Measurements from ENCODE around the gene INPP4B. TPM values are rescaled to one million over a fixed set of nuclear protein-coding genes. Genes with fewer than 3 reads are reported as not detected.

Gene INPP4B
- total and polyA plus RNA-seq, 2 of the 4 experiments (the other 2 are of a cell fraction), result 1.8 to 14.0 TPM

DNA sequence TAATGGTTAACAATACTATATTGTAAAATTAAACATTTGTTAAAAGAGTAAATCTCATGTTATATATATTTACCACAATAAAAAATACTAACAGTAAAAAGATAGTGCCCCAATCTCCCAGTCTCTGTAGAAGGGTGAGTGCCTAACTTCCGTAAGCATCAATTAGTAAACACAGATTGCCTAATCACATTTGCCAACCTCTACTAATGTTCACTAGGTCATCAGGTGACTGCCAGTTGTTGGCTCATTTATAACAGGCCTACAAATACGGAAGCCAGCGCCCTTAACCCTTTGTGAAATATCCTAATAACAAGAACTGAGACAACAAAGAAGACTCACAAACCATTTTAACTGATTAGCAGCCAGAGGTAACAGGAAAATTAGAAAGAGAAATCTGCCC, 345.1 kb downstream of the INPP4B start:
- Histone ChIP-seq H2AK9ac (replicated peaks; ENCODE audit: low read depth, low read length, poor library complexity) (no peak overlapping the region), H4K5ac (ENCODE audit: low read depth, low read length) (no peak overlapping the region), H3K79me1 (ENCODE audit: low read depth in 1 of 2, low read length in 2 of 2) (no peaks in the 10 kb centered on the region), H2BK5ac (ENCODE audit: low read depth, low read length, poor library complexity, severe bottlenecking) (no peak overlapping the region), H4K91ac (ENCODE audit: insufficient read depth, low read depth, low read length) (no peak overlapping the region), H3K36me3 (ENCODE audit: control insufficient read depth, insufficient read depth, low read length) (no peaks in the 10 kb centered on the region), H2AFZ (replicated peaks; ENCODE audit: low read length, poor library complexity) (no peak overlapping the region), H3K9me3 (ENCODE audit: control insufficient read depth, insufficient read depth, low read length) (no peaks in the 10 kb centered on the region), H3K27me3 (ENCODE audit: control insufficient read depth, insufficient read depth, low read length) (no peaks in the 10 kb centered on the region), H3K4me2 (ENCODE audit: low read depth, low read length) (no peak overlapping the region), H2BK120ac (ENCODE audit: low read depth, low read length) (no peak overlapping the region), H2BK15ac (ENCODE audit: low read depth, low read length) (no peak overlapping the region), H3K14ac (replicated peaks; ENCODE audit: low read depth, low read length) (no peak overlapping the region), H3K9ac (ENCODE audit: low read depth, low read length) (no peak overlapping the region), H4K8ac (ENCODE audit: low read depth in 2 of 2, low read length in 2 of 2) (no peak overlapping the region), H3K4ac (ENCODE audit: low read depth, low read length) (no peak overlapping the region), H2AK5ac (ENCODE audit: low read depth, low read length) (no peak overlapping the region), H4K20me1 (ENCODE audit: insufficient read depth, low read length) (no peaks in the 10 kb centered on the region), H3K56ac (ENCODE audit: extremely low read depth, insufficient read depth, low read length) (no peak overlapping the region), H3K4me1 (ENCODE audit: control insufficient read depth, insufficient read depth, low read length) (no peaks in the 10 kb centered on the region; the same call in 1 of the 2 replicates), H3K23ac (ENCODE audit: low read depth, low read length) (no peak overlapping the region), H3K27ac (ENCODE audit: insufficient read depth, low read length) (no peak overlapping the region), H3K4me3 (ENCODE audit: insufficient read depth, low read depth, low read length) (no peak overlapping the region), H2BK20ac (ENCODE audit: low read depth, low read length) (no peak overlapping the region), H3K18ac (ENCODE audit: low read depth, low read length) (no peak overlapping the region), H3K9me1 (ENCODE audit: insufficient read depth, low read length) (no peaks in the 10 kb centered on the region; the same call in 1 of the 2 replicates)
- BruUV-seq (replicated peaks), result no TSS peak
- TF ChIP-seq MAZ (IDR thresholded peaks at IDR 0.05; ENCODE audit: borderline replicate concordance, low read depth, low read length) (no peak), RFX5 (IDR thresholded peaks at IDR 0.05; ENCODE audit: low read depth, low read length) (no peak), BHLHE40 (IDR thresholded peaks at IDR 0.05; ENCODE audit: low read depth, low read length) (no peak), CHD1 (IDR thresholded peaks at IDR 0.05; ENCODE audit: low read depth, low read length) (no peak), SMC3 (IDR thresholded peaks at IDR 0.05; ENCODE audit: low read depth, low read length) (no peak), NFE2L2 (IDR thresholded peaks at IDR 0.05; ENCODE audit: low read depth, low read length) (no peak), FOS (IDR thresholded peaks at IDR 0.05; ENCODE audit: low read depth, low read length) (no peak), CEBPB (IDR thresholded peaks at IDR 0.05; ENCODE audit: low read depth, low read length) (no peak), MAFK (IDR thresholded peaks at IDR 0.05; ENCODE audit: low read depth, low read length) (no peak), RAD21 (IDR thresholded peaks at IDR 0.05; ENCODE audit: low read length) (no peak), POLR2A (IDR thresholded peaks at IDR 0.05; ENCODE audit: low read depth, low read length) (no peak)
- TF ChIP-seq, protein P1, sequence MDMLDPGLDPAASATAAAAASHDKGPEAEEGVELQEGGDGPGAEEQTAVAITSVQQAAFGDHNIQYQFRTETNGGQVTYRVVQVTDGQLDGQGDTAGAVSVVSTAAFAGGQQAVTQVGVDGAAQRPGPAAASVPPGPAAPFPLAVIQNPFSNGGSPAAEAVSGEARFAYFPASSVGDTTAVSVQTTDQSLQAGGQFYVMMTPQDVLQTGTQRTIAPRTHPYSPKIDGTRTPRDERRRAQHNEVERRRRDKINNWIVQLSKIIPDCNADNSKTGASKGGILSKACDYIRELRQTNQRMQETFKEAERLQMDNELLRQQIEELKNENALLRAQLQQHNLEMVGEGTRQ (IDR thresholded peaks at IDR 0.05; ENCODE audit: low read depth, low read length), result no peak
- TF ChIP-seq, protein P2, sequence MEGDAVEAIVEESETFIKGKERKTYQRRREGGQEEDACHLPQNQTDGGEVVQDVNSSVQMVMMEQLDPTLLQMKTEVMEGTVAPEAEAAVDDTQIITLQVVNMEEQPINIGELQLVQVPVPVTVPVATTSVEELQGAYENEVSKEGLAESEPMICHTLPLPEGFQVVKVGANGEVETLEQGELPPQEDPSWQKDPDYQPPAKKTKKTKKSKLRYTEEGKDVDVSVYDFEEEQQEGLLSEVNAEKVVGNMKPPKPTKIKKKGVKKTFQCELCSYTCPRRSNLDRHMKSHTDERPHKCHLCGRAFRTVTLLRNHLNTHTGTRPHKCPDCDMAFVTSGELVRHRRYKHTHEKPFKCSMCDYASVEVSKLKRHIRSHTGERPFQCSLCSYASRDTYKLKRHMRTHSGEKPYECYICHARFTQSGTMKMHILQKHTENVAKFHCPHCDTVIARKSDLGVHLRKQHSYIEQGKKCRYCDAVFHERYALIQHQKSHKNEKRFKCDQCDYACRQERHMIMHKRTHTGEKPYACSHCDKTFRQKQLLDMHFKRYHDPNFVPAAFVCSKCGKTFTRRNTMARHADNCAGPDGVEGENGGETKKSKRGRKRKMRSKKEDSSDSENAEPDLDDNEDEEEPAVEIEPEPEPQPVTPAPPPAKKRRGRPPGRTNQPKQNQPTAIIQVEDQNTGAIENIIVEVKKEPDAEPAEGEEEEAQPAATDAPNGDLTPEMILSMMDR (conservative IDR thresholded peaks at IDR 0.05; ENCODE audit: low read depth, low read length), result no peak
- TF ChIP-seq, protein P3, sequence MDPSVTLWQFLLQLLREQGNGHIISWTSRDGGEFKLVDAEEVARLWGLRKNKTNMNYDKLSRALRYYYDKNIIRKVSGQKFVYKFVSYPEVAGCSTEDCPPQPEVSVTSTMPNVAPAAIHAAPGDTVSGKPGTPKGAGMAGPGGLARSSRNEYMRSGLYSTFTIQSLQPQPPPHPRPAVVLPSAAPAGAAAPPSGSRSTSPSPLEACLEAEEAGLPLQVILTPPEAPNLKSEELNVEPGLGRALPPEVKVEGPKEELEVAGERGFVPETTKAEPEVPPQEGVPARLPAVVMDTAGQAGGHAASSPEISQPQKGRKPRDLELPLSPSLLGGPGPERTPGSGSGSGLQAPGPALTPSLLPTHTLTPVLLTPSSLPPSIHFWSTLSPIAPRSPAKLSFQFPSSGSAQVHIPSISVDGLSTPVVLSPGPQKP (IDR thresholded peaks at IDR 0.05; ENCODE audit: borderline replicate concordance, low read depth, low read length), result no peak
- dilution Hi-C loops (cut with HindIII; ENCODE audit: low sequenced_read_pairs, unreplicated experiment), result no loop called here
- ATAC-seq (ENCODE audit: low read depth) (no peak), DNase-seq (no peak)
- WGBS, 2 experiments (ENCODE audit: extremely low coverage in 2 of 2, insufficient read length in 1 of 2), result 100% methylated on average over 1 of the region's 3 CpGs; no CpG with 5 or more reads in 1 of the 2 experiments
- in situ Hi-C loops (cut with MboI; ENCODE audit: low sequenced_read_pairs), result no loop called here
- ChIA-PET CTCF (no interaction called here), POLR2A (ENCODE audit: unreplicated experiment) (no interaction called here)
- intact Hi-C loops (cut with micrococcal nuclease), result no loop called here
